HEK293T (cell line): ENCODE measurements around the gene GALK1.

ENCODE experiments used
- CTCF ChIA-PET: fragments of 350-600 bp; formaldehyde crosslinking; extraction: SDS; loops from one replicate; lab custom pipeline; 2021; ENCODE audit warnings: antibody characterized with exemption, inconsistent platforms; lab: Yijun Ruan, JAX
- POLR2A ChIA-PET: fragments of 350-600 bp; formaldehyde crosslinking; extraction: SDS; loops from one replicate; lab custom pipeline; 2020; ENCODE audit warnings: antibody characterized with exemption, inconsistent platforms; lab: Yijun Ruan, JAX
- DNase-seq: peaks from one replicate; pipeline ENCODE4 v3.0.0; 2012; ENCODE audit warnings: mixed read lengths; ENCODE audit errors: extremely low spot score
- ARNT ChIP-seq: fragments of 450-650 bp; IDR thresholded peaks from 2 replicates; pipeline ENCODE4 v1.6.1; 2017; ENCODE audit warnings: mild to moderate bottlenecking
- BHLHE40 ChIP-seq: fragments of 450-650 bp; IDR thresholded peaks from 2 replicates; pipeline ENCODE4 v1.6.1; 2016; ENCODE audit warnings: mild to moderate bottlenecking, moderate library complexity, borderline replicate concordance
- CTBP1 ChIP-seq: fragments of 450-650 bp; IDR thresholded peaks from 2 replicates; pipeline ENCODE4 v1.6.1; 2016; ENCODE audit warnings: borderline replicate concordance
- ELF4 ChIP-seq: fragments of 450-650 bp; IDR thresholded peaks from 2 replicates; pipeline ENCODE4 v1.6.1; 2017; ENCODE audit warnings: antibody characterized with exemption
- FOXA1 ChIP-seq: fragments of 450-650 bp; IDR thresholded peaks from 2 replicates; pipeline ENCODE4 v1.6.1; 2016; ENCODE audit warnings: mild to moderate bottlenecking
- FOXK2 ChIP-seq: fragments of 450-650 bp; IDR thresholded peaks from 2 replicates; pipeline ENCODE4 v1.6.1; 2016; ENCODE audit warnings: mild to moderate bottlenecking
- FOXM1 ChIP-seq: fragments of 450-650 bp; IDR thresholded peaks from 2 replicates; pipeline ENCODE4 v1.6.1; 2017; ENCODE audit warnings: mild to moderate bottlenecking, borderline replicate concordance
- HDGF ChIP-seq: fragments of 450-650 bp; IDR thresholded peaks from 2 replicates; pipeline ENCODE4 v1.6.1; 2017; ENCODE audit warnings: antibody characterized with exemption, borderline replicate concordance
- L3MBTL2 ChIP-seq: fragments of 450-650 bp; conservative IDR thresholded peaks from 2 replicates; pipeline ENCODE4 v1.6.1; 2016; ENCODE audit warnings: mild to moderate bottlenecking
- LEF1 ChIP-seq: fragments of 450-650 bp; IDR thresholded peaks from 2 replicates; pipeline ENCODE4 v1.6.1; 2017; ENCODE audit warnings: mild to moderate bottlenecking, borderline replicate concordance
- NFRKB ChIP-seq: fragments of 450-650 bp; IDR thresholded peaks from 2 replicates; pipeline ENCODE4 v1.6.1; 2016; ENCODE audit warnings: mild to moderate bottlenecking, moderate library complexity
- SP1 ChIP-seq: fragments of 450-650 bp; IDR thresholded peaks from 2 replicates; pipeline ENCODE4 v1.6.1; 2017
- SUZ12 ChIP-seq: fragments of 450-650 bp; IDR thresholded peaks from 2 replicates; pipeline ENCODE4 v1.6.1; 2016; ENCODE audit warnings: mild to moderate bottlenecking
- TARDBP ChIP-seq: fragments of 450-650 bp; IDR thresholded peaks from 2 replicates; pipeline ENCODE4 v1.6.1; 2016
- ZNF384 ChIP-seq: fragments of 450-650 bp; IDR thresholded peaks from 2 replicates; pipeline ENCODE4 v1.6.1; 2016
- TF ChIP-seq, protein P1 (sequence below): fragments of 450-650 bp; IDR thresholded peaks from 2 replicates; pipeline ENCODE4 v1.6.1; 2016

GALK1 gene

GRCh38 chr17:75722542-75723095 lies 42.4 kb downstream of the GALK1 start:
- ChIA-PET CTCF (interaction anchor here (0.9 kb wide), 1 partner anchor 25 kb away, joined by 3 read pairs; no protein-coding TSS in a partner anchor), POLR2A (no interaction called here)
- no peak for DNase-seq
- no peak for TF ChIP-seq LEF1
- no peak for TF ChIP-seq TARDBP
- no peak for TF ChIP-seq SUZ12

GRCh38 chr17:75722076-75722475 lies 42.9 kb downstream of the GALK1 start:
- TF ChIP-seq SP1 (no peak), ELF4 (no peak), L3MBTL2 (no peak), LEF1 (no peak), TARDBP (no peak), BHLHE40 (no peak), NFRKB (no peak), SUZ12 (no peak), ARNT (no peak), FOXM1 (no peak), HDGF (no peak), FOXA1 (no peak), ZNF384 (no peak), FOXK2 (no peak), CTBP1 (no peak)
- TF ChIP-seq, protein P1, sequence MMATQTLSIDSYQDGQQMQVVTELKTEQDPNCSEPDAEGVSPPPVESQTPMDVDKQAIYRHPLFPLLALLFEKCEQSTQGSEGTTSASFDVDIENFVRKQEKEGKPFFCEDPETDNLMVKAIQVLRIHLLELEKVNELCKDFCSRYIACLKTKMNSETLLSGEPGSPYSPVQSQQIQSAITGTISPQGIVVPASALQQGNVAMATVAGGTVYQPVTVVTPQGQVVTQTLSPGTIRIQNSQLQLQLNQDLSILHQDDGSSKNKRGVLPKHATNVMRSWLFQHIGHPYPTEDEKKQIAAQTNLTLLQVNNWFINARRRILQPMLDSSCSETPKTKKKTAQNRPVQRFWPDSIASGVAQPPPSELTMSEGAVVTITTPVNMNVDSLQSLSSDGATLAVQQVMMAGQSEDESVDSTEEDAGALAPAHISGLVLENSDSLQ: no peak
- ChIA-PET POLR2A (no interaction called here), CTCF (interaction anchor here (0.9 kb wide), 1 partner anchor 26 kb away, joined by 3 read pairs; no protein-coding TSS in a partner anchor)
- no peak for DNase-seq

- DNase-seq: no peak
- POLR2A ChIA-PET: no interaction called here
- CTCF ChIA-PET: interaction anchor here (0.9 kb wide), 1 partner anchor 26 kb away, joined by 3 read pairs; no protein-coding TSS in a partner anchor
- no peak for TF ChIP-seq FOXM1
Measured at GRCh38 chr17:75721463-75722011, 43.5 kb downstream of the GALK1 start.

DNA sequence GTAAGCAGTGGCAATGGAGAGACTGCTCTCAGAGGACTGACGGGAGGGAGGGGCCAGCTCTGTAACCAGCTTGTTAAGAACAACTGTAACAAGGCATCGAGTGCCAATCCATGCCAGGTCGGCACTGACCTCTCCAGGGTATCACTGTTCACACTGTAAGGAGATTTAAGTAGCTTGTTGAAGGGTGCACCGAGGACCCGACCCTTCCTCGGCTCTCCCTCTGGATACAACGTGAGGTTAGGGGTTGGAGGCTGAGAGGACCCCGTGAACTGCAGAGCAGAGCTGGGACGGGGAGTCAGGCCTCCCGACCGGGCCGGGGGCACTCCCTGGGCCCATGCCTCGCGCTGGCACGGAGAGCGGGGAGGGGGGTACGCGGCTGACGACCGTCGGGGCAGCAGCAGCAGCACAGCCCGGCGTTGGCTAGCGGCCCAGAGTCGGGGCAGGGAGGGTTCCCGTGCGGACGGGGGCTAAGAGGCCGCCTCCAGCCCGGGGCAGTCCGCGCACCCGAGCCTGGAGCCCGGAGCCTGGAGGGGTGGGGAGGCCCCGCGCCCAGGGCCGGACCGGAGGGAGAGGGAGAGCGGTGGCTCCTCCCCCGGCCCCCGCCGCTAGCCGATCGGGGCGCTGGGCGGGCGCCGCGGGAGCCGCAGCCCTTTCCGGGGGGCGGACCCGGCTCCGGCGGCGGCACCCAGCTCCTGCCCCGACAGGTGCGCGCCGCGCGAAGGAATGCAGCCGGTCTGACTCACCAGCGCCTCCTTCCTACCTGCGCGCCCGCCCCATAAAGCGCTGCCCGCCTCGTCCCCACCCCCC lies 44.1 kb downstream of the GALK1 start, which contains the start of gene ITGB4:
Gene ITGB4, plus strand, starts transcription at position 804 of the 807 bp plus-strand sequence. CDS start 3,245 bp downstream, outside the sequence.
- peak; percentile 36 for DNase-seq
- POLR2A ChIA-PET: interaction anchor here (0.8 to 1.1 kb wide), 2 partner anchors 9 to 11 kb away, joined by 3 to 4 read pairs; no protein-coding TSS in a partner anchor
- no peak for TF ChIP-seq HDGF
- no peak for TF ChIP-seq TARDBP
- TF ChIP-seq LEF1: no peak
- no peak for TF ChIP-seq SP1
- TF ChIP-seq SUZ12: no peak
- TF ChIP-seq BHLHE40: no peak
- CTCF ChIA-PET: interaction anchor here (1.1 kb wide), 1 partner anchor 27 kb away, joined by 4 read pairs; no protein-coding TSS in a partner anchor

- TF ChIP-seq SP1: no peak
- no peak for TF ChIP-seq SUZ12
- no peak for TF ChIP-seq ARNT
- no peak for TF ChIP-seq ZNF384
- no peak for TF ChIP-seq FOXA1
- TF ChIP-seq L3MBTL2: no peak
- TF ChIP-seq TARDBP: no peak
- TF ChIP-seq FOXM1: no peak
- no peak for TF ChIP-seq LEF1
- no peak for TF ChIP-seq HDGF
- TF ChIP-seq FOXK2: no peak
- no peak for TF ChIP-seq CTBP1
- TF ChIP-seq, protein P1: no peak
- TF ChIP-seq ELF4: no peak
- no peak for TF ChIP-seq BHLHE40
- CTCF ChIA-PET: interaction anchor here (1.0 kb wide), 1 partner anchor 46 kb away, joined by 3 read pairs; the partner anchor contains the start of gene GALK1
- POLR2A ChIA-PET: no interaction called here
Measured at GRCh38 chr17:75719732-75720131, 45.3 kb downstream of the GALK1 start.

GRCh38 chr17:75712446-75712845 lies 52.5 kb downstream of the GALK1 start:
- ChIA-PET POLR2A (no interaction called here), CTCF (no interaction called here)
- TF ChIP-seq L3MBTL2 (no peak), ARNT (no peak), CTBP1 (no peak), LEF1 (no peak), FOXM1 (no peak), SUZ12 (no peak), FOXA1 (no peak), HDGF (no peak), TARDBP (no peak), NFRKB (no peak), ELF4 (no peak), SP1 (no peak), ZNF384 (no peak), BHLHE40 (no peak), FOXK2 (no peak)
- TF ChIP-seq, protein P1: no peak
- no peak for DNase-seq

More at GRCh38 chr17:75719732-75720131, 45.3 kb downstream of the GALK1 start:
- no peak for DNase-seq
